Activated CD8-positive, alpha-beta memory T cell treated with anti-CD3 and anti-CD28 coated beads, Interleukin-2, amount 50 U/mL, for 4 hours (primary cell): Measurements from ENCODE around the gene DLG2.

Experiments used
- DNase-seq: peaks from one replicate; pipeline ENCODE4 v3.0.0-alpha.2; 2020

The DLG2 gene

GRCh38 chr11:83723999-83724398 lies 1903.1 kb downstream of the DLG2 start:
- no peak for DNase-seq

- no peak for DNase-seq
Observed at GRCh38 chr11:83722392-83723119, 1904.6 kb downstream of the DLG2 start.

DNA sequence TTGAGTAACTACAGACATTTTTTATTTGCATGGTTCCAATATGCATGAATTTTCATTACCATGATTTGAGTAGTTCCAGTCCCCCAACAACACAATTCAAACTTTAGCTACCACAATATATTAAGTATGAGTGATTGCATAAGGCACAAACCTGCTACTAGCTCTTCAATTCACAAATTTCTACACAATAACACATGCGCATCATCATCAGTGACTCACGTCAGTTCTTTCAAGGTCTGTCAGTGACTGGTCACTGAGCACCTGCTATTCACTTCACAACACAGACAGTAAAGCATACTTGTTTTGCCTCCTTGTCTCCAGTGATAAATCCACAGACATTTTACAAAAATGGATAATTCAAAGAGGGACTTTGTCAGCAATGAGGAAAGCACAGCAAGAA lies 1905.9 kb downstream of the DLG2 start:
- DNase-seq, result no peak

GRCh38 chr11:83720675-83721074 lies 1906.5 kb downstream of the DLG2 start:
- DNase-seq, result no peak

DNA sequence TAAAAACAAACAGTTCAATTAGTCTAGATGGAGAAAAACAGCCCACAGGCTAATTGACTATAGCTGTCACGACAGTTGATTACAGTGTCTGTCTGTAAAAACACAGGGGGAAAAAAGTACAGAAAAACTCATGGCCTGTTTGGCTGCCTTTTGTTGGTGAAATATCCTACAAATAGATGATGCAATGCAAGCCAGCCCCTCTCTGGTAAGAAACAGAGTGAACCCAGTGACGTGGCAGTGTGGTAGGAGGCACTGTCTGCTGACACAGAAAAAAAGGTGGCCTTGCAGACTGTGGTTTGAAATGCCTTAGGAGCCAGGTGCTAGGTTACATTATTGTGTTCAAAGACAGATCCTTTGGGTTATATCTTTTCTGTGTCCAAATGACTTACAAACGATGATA lies 1909.6 kb downstream of the DLG2 start:
- DNase-seq, result no peak

DNA sequence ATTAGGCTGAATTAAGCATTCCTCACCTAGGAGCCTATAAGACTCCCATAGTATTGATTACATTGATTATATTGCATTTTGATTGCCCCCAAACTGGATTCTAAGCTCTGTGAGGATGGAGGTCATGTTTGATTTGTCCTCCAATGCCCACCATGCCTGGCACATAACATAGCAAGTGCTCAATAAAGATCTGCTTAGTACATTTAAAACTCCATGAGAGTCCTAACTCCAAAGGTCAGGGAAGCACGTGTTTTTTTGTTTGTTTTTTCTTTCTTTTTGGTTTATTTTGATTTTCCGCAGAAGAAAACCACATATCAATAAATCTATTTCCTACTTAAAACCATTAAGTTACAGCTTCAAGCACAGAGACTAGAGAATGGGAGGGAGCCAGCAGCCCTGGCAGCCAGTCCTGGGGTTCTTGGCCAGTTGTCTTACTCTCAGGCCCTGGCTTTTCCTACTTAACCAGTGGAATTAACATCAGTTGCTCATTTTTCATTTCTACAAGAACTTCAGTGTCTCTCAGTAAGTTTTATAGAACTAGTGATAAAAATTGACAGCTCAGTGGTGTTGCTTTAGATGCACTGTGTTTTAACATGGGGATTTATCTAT lies 1911.1 kb downstream of the DLG2 start:
- no peak for DNase-seq

- DNase-seq, result no peak
Observed at GRCh38 chr11:83713708-83714107, 1913.4 kb downstream of the DLG2 start.

DNA sequence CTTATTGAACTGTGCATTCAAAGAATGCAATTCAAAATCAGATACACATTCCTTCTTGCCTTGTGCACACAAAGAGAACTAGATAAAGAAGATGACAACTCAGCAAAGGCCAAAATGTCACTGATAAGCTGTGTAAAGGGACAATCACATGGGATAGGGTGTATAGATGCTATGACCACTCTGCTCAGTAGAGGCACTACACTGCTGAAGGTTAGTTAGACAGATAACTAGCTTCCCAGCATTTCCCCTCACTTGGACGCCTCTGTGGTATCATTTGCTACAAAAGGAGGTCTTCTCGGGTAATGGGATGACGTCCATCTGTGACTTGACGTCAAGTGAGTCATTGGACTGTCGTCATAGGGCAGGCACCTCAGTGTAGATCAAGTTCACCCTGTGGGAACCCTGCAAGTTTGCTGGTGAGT lies 1916.0 kb downstream of the DLG2 start:
- no peak for DNase-seq

DNA sequence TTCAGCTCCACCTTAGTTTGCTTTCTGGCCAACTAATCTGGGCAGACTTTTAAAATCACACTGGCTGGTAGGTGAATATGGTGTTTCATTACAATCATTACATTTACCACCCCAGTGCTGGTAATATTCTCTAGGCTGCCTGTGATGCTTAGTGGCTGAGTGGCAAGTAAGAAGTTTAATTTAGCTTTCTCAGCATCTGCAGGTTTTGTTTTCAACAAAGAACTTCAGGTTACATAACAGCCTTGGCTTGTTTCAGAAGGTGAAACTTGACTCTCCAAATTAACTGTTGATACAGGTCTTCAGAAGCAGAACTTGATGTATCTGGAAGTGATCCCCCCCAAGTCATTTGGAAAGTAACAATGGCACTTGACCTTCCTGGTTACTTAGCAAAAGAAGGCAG lies 1917.7 kb downstream of the DLG2 start:
- no peak for DNase-seq

DNA sequence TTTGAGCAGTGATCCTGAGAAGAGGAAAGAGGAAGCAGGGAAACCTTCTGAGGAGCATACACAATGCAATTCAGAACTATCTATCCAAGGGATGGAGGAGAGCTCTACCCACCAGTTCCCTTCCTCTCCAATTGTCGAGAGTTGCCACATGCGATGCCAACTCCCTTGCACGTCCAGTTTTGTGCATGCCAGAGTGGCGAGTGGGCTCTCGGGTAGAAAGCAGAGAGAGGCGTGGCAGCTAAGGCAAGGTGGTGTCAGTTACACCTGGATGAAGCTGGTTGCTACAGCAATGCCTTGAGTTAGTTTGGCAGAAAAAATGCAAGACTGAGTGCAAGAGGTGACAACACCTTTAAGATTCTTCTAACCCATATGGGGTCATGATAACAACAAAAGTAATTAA lies 1920.6 kb downstream of the DLG2 start:
- no peak for DNase-seq

GRCh38 chr11:83702796-83703195 lies 1924.3 kb downstream of the DLG2 start:
- DNase-seq, result no peak

GRCh38 chr11:83697518-83697917 lies 1929.6 kb downstream of the DLG2 start:
- DNase-seq, result no peak

DNA sequence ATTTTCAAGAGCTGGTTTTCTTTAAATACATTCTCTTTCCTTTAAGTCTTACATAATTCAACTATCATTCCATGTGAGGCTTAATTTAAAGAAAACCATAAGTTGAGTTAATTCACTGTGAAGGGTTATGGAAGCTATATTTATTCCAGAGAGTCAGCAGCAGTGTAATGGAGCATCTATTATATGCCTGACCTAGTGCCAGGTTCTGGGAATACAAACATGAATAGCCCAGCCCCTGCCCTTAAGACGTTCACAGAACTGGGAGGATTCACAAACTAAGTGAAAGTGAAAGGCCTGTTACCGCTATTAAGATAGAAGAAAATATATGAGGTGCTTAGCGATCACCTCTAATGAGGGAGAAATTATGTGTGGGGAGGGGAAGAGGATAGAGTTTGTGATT lies 1932.1 kb downstream of the DLG2 start:
- no peak for DNase-seq

DNA sequence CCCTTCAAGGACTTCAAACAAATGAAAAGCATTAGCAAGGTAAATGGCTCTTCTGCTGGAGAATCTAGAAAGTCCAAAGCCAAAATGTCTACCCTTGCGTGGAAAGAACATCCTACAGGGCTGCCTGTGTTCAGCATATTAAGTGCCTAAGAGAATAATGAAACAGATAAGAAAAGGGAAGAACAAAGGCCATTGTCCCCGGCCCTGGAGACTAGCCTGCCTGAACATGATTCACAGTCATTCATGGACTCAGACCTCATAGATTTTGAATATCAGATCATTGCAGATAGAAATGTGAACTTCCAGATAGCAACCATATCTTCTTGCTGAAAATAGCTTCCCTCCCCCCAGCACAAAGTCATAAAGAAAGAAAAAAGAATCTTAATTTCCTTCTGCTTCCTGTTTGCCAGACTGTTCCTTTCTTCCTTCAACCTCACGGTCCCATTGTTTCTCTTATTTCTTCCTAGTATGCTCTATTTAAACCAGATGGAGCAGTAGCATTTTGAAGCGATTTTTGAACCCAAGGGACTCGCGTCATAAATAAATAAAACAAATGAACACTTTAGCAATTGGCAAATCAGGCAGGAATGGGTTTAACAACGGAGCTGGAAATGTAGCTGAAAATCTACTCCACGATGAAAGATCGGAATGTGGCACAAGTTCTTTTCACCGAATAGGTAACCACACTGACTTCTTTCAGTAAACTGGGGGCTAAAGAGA lies 1932.8 kb downstream of the DLG2 start:
- DNase-seq, result no peak

DNA sequence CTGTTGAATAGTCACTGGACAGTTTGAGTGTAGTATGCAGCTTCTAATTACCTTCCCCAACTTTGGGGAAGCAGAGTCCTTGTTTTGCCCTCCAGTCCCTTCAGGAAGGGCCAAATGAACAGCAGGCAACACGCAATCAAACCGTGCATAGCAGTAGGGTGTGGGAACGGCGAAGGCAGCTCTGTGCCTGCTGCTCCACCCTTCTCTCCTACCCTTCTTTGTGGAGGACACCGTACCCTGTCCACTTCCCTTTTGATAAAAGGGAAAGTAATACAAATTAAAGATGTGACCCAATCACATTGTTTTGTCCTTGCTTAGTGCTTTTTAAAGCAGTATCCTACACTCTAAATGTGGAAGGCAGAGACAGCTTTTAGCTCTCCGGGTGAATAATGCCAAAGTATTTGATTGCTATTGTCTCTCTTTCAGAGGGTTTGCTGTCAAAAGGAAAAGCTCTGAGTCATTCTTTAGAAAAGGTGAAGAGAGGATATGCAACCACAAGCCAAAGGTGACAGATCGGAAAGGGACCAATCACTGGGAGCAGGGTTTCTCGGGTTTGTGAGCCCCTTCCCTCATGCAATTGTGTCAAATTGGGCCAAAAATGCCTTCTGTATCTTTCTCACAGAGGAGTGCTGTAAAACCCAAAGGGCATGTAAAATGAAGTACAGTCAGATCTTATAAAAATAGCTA lies 1933.7 kb downstream of the DLG2 start:
- DNase-seq, result no peak

DNA sequence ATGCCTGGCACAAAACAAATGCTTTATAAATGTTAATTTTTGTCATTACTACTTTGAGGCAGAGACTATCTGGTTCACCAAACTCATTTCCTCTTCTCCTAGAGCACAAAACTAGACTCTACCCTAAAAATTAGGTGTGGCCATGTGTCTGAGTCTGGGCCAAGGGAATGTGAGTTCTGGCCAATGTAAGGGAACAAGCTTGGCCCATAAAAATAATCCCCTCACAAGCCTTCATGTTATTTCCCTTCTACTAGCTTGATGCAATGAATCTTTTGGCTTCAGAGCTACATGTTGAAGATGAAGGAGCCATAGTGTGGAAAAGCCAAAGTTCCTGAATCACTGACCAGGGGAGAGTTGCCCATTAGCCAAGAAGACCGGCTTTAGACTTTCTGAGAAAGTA lies 1934.5 kb downstream of the DLG2 start:
- no peak for DNase-seq

GRCh38 chr11:83691451-83691950 lies 1935.6 kb downstream of the DLG2 start:
- no peak for DNase-seq

DNA sequence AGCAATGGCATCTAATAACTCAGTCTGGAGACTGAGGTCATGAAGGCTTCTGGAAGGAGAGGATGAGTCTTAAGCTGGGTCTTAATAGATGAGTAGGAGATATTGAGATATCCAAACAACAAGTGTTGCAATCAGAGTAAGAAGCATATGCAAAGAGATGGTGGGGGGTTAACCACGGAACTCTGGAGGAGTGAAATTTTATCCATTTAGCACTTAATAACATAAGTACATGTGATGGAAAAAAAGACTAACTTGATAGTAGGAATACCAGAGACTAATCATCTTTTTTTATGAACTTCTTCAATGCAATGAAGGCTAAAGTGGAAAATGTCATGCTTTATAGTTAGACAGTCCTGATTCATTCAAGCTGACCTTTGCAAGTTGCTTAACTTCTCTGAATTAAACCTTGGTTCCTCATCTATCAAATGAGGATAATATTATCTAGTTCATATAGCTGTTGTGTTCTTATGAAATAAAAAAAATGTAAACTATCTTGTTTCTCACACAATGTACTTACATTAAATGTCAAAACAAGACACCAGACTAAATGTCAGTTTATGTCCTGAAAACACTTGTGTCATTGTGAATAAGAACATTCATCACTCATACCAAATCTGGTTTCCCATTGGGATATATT lies 1937.9 kb downstream of the DLG2 start:
- no peak for DNase-seq

GRCh38 chr11:83687787-83688186 lies 1939.4 kb downstream of the DLG2 start:
- DNase-seq, result no peak

GRCh38 chr11:83685730-83686129 lies 1941.4 kb downstream of the DLG2 start:
- DNase-seq, result no peak

- no peak for DNase-seq
Observed at GRCh38 chr11:83684071-83684470, 1943.1 kb downstream of the DLG2 start.

- no peak for DNase-seq
Observed at GRCh38 chr11:83682611-83682973, 1944.6 kb downstream of the DLG2 start.
